A549 (cell line): ENCODE measurements around the gene TFDP2. TPM values are rescaled to one million over a fixed set of nuclear protein-coding genes. Genes with fewer than 3 reads are reported as not detected.

Source experiments
- ATAC-seq, 2 experiments: fragments of 200-7000 bp in 1 of 2; fragments of >200 bp in 1 of 2; cut with Nextera tagmentation in 1 of 2; cut with Tn5 transposase in 1 of 2; 3 replicates each; pipeline versions ENCODE4 v1.8.0 to v1.9.1; 2018 to 2020; ENCODE audit warnings: mild to moderate bottlenecking in 1 of 2, moderate library complexity in 1 of 2
- CTCF ChIA-PET: fragments of 300-600 bp; sonication (Branson Sonifier 250); formaldehyde crosslinking; extraction: SDS; loops from one replicate; lab custom pipeline; 2021; ENCODE audit warnings: antibody characterized with exemption, inconsistent platforms; lab: Yijun Ruan, JAX
- POLR2A ChIA-PET: fragments of 350-600 bp; formaldehyde crosslinking; extraction: SDS; loops from one replicate; lab custom pipeline; 2021; ENCODE audit warnings: antibody characterized with exemption, inconsistent platforms; lab: Yijun Ruan, JAX
- DNase-seq, 2 experiments: peaks; one replicate each; pipeline versions ENCODE4 v3.0.0 to v3.0.0-alpha.2; 2011 to 2016; ENCODE audit warnings: low read depth in 1 of 2, low spot score in 1 of 2
- FAIRE-seq: peaks from 2 replicates; lab custom pipeline; 2011; peaks lifted over from hg19 to GRCh38; lab: Jason Lieb, UNC
- H3K27ac ChIP-seq, 2 experiments: fragments of >200 bp; sonication (Bioruptor Twin); formaldehyde crosslinking; 3 replicates each; pipeline ENCODE4 v1.5.1; 2016 to 2017
- H3K4me1 ChIP-seq: fragments of >200 bp; sonication (Bioruptor Twin); formaldehyde crosslinking; 3 replicates; pipeline ENCODE4 v1.6.1; 2016
- H3K4me2 ChIP-seq: fragments of >200 bp; sonication (Bioruptor Twin); formaldehyde crosslinking; 3 replicates; pipeline ENCODE4 v1.6.1; 2016
- H3K4me3 ChIP-seq: fragments of >200 bp; sonication (Bioruptor Twin); formaldehyde crosslinking; 3 replicates; pipeline ENCODE4 v1.5.1; 2016
- H3K9me3 ChIP-seq: fragments of >200 bp; sonication (Bioruptor Twin); formaldehyde crosslinking; 3 replicates; pipeline ENCODE4 v1.6.1; 2016
- CHD4 ChIP-seq: fragments of 200-600 bp; sonication (generic); IDR thresholded peaks from 2 replicates; pipeline ENCODE4 v1.6.1; 2016; ENCODE audit warnings: antibody characterized with exemption, mild to moderate bottlenecking, borderline replicate concordance
- ESRRA ChIP-seq: fragments of 150-350 bp; IDR thresholded peaks from 2 replicates; pipeline ENCODE4 v1.6.1; 2014; ENCODE audit warnings: mild to moderate bottlenecking, low read length, borderline replicate concordance
- FOSB ChIP-seq: fragments of 250-450 bp; sonication (Bioruptor Pico); IDR thresholded peaks from 2 replicates; pipeline ENCODE4 v1.5.0; 2020; ENCODE audit warnings: mild to moderate bottlenecking, moderate library complexity
- HEYL ChIP-seq: fragments of 250-450 bp; sonication (Bioruptor Pico); IDR thresholded peaks from 2 replicates; pipeline ENCODE4 v1.8.0; 2021; ENCODE audit warnings: mild to moderate bottlenecking, moderate library complexity
- KDM5A ChIP-seq: fragments of 200-600 bp; sonication (generic); IDR thresholded peaks from 2 replicates; pipeline ENCODE4 v1.6.1; 2016; ENCODE audit warnings: antibody characterized with exemption, mild to moderate bottlenecking
- MAFK ChIP-seq: fragments of 450-650 bp; IDR thresholded peaks from 2 replicates; pipeline ENCODE4 v1.6.1; 2014; ENCODE audit not compliant: partially characterized antibody
- NR3C1 ChIP-seq: fragments of >200 bp; sonication (Bioruptor Twin); formaldehyde crosslinking; IDR thresholded peaks from 3 replicates; pipeline ENCODE4 v1.6.1; 2017
- POLR2AphosphoS2 ChIP-seq: conservative IDR thresholded peaks from 2 replicates; pipeline ENCODE4 v1.6.1; 2012; ENCODE audit warnings: low read length, improper control_type of control experiment, inconsistent platforms
- RCOR1 ChIP-seq: fragments of 150-350 bp; IDR thresholded peaks from 2 replicates; pipeline ENCODE4 v1.6.1; 2014; ENCODE audit warnings: antibody characterized with exemption, low read length, low read depth
- RFX5 ChIP-seq: fragments of 450-650 bp; IDR thresholded peaks from 2 replicates; pipeline ENCODE4 v1.7.1; 2014; ENCODE audit warnings: antibody characterized with exemption, mild to moderate bottlenecking, moderate library complexity
- SREBF2 ChIP-seq: fragments of 450-650 bp; IDR thresholded peaks from 2 replicates; pipeline ENCODE4 v1.6.1; 2014; ENCODE audit warnings: mild to moderate bottlenecking, moderate library complexity
- TFCP2L1 ChIP-seq: fragments of 250-450 bp; sonication (Bioruptor Pico); IDR thresholded peaks from 2 replicates; pipeline ENCODE4 v1.5.0; 2021; ENCODE audit warnings: mild to moderate bottlenecking
- ZC3H11A ChIP-seq: fragments of 450-650 bp; IDR thresholded peaks from 2 replicates; pipeline ENCODE4 v1.6.1; 2014; ENCODE audit warnings: antibody characterized with exemption, mild to moderate bottlenecking
- WGBS: methylation state at CpG from one replicate; pipeline ENCODE4 v1.1.6; 2017; ENCODE audit errors: missing lambda C conversion rate; 5-methylcytosine and 5-hydroxymethylcytosine counted together
- polyA plus RNA-seq, 4 experiments: library from polyadenylated mRNA; depleted of rRNA in 3 of 4; stranded (reverse); fragments of >200 nt; fragmentation: RNase III in 1 of 4; extraction: RNeasy Plus Mini Kit Qiagen cat#74134 plus additional on column Dnase treatment in 1 of 4; gene quantifications; 2 replicates in 3 of 4; 3 replicates in 1 of 4; pipeline ENCODE4 v1.2.3, GENCODE V29; 2011 to 2017
- TF ChIP-seq, protein P1 (sequence below): fragments of 150-350 bp; IDR thresholded peaks from 2 replicates; pipeline ENCODE4 v1.6.1; 2014; ENCODE audit warnings: low read depth, mild to moderate bottlenecking, low read length
- TF ChIP-seq, protein P2 (sequence below): fragments of >200 bp; sonication (Bioruptor Twin); formaldehyde crosslinking; IDR thresholded peaks from 3 replicates; pipeline ENCODE4 v1.6.1; 2016
- TF ChIP-seq, protein P3 (sequence below): fragments of >200 bp; sonication (Bioruptor Twin); formaldehyde crosslinking; IDR thresholded peaks from 3 replicates; pipeline ENCODE4 v1.5.1; 2016
- TF ChIP-seq, protein P4 (sequence below): fragments of 250-450 bp; sonication (Bioruptor Pico); IDR thresholded peaks from 2 replicates; pipeline ENCODE4 v1.5.0; 2021; ENCODE audit warnings: mild to moderate bottlenecking, moderate library complexity, borderline replicate concordance
- TF ChIP-seq, protein P5 (sequence below): fragments of 450-650 bp; IDR thresholded peaks from 2 replicates; pipeline ENCODE4 v1.6.1; 2014; ENCODE audit warnings: antibody characterized with exemption

Gene TFDP2
- polyA plus RNA-seq, 2 of the 4 experiments (the other 2 are of a cell fraction): 9.6 to 61.5 TPM

DNA sequence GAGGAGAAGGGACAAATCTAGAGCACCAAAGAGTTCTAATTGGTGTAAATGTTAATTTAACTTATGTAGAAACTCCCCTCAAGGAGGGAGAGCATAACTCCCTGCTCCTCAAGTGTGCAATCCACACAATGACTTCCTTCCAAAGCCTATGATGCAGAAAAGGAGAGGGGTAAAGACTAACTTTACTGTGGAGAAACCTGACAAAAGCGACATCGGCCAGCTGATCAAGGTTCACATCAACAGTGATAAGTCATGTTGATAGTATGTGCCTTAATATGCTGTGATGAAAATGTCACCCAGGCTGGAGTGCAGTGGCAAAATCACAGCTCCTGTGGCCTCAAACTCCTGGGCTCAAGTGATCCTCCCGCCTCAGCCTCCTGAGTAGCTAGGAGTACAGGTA is 76.5 kb downstream of the TFDP2 start:
- no peak for TF ChIP-seq CHD4
- TF ChIP-seq RFX5: no peak
- no peak for TF ChIP-seq MAFK
- no peak for TF ChIP-seq POLR2AphosphoS2
- TF ChIP-seq, protein P1, sequence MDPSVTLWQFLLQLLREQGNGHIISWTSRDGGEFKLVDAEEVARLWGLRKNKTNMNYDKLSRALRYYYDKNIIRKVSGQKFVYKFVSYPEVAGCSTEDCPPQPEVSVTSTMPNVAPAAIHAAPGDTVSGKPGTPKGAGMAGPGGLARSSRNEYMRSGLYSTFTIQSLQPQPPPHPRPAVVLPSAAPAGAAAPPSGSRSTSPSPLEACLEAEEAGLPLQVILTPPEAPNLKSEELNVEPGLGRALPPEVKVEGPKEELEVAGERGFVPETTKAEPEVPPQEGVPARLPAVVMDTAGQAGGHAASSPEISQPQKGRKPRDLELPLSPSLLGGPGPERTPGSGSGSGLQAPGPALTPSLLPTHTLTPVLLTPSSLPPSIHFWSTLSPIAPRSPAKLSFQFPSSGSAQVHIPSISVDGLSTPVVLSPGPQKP: no peak
- TF ChIP-seq, all 56 proteins: peak for 0
- Histone ChIP-seq H3K4me1 (no peaks in the 10 kb centered on the region), H3K4me3 (no peak overlapping the region), H3K27ac (no peak overlapping the region), H3K9me3 (no peaks in the 10 kb centered on the region), H3K4me2 (no peak overlapping the region)
- FAIRE-seq (no peak), ATAC-seq (no peak), DNase-seq (no peak)
- 87% methylated on average over 3 of the region's 3 CpGs for WGBS
- ChIA-PET CTCF (interaction anchor here (0.6 kb wide), 1 partner anchor 9 kb away, joined by 3 read pairs; no protein-coding TSS in a partner anchor), POLR2A (no interaction called here)

DNA sequence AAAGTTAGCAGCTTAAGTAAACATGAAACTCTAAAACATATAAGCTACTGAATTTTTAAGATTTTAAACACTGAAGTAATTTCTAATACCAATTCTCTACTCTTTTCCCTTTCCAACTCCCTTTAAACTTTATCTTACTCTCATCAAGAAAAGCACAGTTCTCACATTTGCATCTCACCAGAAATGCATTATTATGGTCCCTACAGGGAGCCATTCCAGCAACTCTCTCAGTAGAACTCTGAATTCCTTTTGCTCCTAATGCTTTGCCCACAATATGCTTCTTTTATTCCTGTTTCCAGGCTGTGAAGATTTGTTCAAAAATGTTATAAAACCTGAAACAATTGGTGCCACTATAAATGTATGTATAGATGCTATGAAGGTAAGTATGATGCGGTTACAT is 83.4 kb downstream of the TFDP2 start:
- 86% methylated on average over 1 of the region's 1 CpG for WGBS
- ATAC-seq (no peak), FAIRE-seq (no peak), DNase-seq (no peak)
- Histone ChIP-seq H3K27ac (no peak overlapping the region), H3K4me2 (no peak overlapping the region), H3K4me3 (no peak overlapping the region), H3K4me1 (no peaks in the 10 kb centered on the region), H3K9me3 (no peaks in the 10 kb centered on the region)
- POLR2A ChIA-PET: no interaction called here
- TF ChIP-seq RCOR1 (no peak), ESRRA (no peak), TFCP2L1 (CRISPR knock-in tag) (no peak), HEYL (CRISPR knock-in tag) (no peak), ZC3H11A (no peak), KDM5A (no peak), FOSB (CRISPR knock-in tag) (no peak), SREBF2 (no peak), NR3C1 (no peak)
- TF ChIP-seq, protein P2, sequence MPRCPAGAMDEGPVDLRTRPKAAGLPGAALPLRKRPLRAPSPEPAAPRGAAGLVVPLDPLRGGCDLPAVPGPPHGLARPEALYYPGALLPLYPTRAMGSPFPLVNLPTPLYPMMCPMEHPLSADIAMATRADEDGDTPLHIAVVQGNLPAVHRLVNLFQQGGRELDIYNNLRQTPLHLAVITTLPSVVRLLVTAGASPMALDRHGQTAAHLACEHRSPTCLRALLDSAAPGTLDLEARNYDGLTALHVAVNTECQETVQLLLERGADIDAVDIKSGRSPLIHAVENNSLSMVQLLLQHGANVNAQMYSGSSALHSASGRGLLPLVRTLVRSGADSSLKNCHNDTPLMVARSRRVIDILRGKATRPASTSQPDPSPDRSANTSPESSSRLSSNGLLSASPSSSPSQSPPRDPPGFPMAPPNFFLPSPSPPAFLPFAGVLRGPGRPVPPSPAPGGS: no peak
- TF ChIP-seq, protein P3, sequence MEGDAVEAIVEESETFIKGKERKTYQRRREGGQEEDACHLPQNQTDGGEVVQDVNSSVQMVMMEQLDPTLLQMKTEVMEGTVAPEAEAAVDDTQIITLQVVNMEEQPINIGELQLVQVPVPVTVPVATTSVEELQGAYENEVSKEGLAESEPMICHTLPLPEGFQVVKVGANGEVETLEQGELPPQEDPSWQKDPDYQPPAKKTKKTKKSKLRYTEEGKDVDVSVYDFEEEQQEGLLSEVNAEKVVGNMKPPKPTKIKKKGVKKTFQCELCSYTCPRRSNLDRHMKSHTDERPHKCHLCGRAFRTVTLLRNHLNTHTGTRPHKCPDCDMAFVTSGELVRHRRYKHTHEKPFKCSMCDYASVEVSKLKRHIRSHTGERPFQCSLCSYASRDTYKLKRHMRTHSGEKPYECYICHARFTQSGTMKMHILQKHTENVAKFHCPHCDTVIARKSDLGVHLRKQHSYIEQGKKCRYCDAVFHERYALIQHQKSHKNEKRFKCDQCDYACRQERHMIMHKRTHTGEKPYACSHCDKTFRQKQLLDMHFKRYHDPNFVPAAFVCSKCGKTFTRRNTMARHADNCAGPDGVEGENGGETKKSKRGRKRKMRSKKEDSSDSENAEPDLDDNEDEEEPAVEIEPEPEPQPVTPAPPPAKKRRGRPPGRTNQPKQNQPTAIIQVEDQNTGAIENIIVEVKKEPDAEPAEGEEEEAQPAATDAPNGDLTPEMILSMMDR: no peak
- TF ChIP-seq, protein P4, sequence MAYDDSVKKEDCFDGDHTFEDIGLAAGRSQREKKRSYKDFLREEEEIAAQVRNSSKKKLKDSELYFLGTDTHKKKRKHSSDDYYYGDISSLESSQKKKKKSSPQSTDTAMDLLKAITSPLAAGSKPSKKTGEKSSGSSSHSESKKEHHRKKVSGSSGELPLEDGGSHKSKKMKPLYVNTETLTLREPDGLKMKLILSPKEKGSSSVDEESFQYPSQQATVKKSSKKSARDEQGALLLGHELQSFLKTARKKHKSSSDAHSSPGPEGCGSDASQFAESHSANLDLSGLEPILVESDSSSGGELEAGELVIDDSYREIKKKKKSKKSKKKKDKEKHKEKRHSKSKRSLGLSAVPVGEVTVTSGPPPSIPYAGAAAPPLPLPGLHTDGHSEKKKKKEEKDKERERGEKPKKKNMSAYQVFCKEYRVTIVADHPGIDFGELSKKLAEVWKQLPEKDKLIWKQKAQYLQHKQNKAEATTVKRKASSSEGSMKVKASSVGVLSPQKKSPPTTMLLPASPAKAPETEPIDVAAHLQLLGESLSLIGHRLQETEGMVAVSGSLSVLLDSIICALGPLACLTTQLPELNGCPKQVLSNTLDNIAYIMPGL (CRISPR knock-in tag): no peak
- TF ChIP-seq, protein P5, sequence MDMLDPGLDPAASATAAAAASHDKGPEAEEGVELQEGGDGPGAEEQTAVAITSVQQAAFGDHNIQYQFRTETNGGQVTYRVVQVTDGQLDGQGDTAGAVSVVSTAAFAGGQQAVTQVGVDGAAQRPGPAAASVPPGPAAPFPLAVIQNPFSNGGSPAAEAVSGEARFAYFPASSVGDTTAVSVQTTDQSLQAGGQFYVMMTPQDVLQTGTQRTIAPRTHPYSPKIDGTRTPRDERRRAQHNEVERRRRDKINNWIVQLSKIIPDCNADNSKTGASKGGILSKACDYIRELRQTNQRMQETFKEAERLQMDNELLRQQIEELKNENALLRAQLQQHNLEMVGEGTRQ: no peak
- CTCF ChIA-PET: interaction anchor here (0.7 kb wide), 1 partner anchor 25 kb away, joined by 4 read pairs; no protein-coding TSS in a partner anchor
